Mucosa of descending colon (tissue), 3 donors: ENCODE results near the gene ENPEP. TPM values are rescaled to one million over a fixed set of nuclear protein-coding genes. Genes with fewer than 3 reads are reported as not detected.
"Not testable (repeated sequence)": the region's sequence is repeated elsewhere in the genome, so short reads cannot be mapped to it uniquely, and the experiment has no call there.

Experiments used
- ATAC-seq: fragments of 200-7000 bp; cut with Tn5 transposase; one replicate; pipeline ENCODE4 v1.9.1; 2020; ENCODE audit warnings: mild to moderate bottlenecking, moderate library complexity
- DNase-seq, 3 donors: peaks; one replicate each; pipeline ENCODE4 v3.0.0-alpha.2; 2020
- H3K36me3 ChIP-seq: fragments of 200-600 bp; one replicate; pipeline ENCODE4 v1.8.0; 2021; ENCODE audit warnings: low read depth, mild to moderate bottlenecking
- H3K4me1 ChIP-seq: fragments of 200-600 bp; one replicate; pipeline ENCODE4 v1.8.0; 2021; ENCODE audit warnings: low read depth, mild to moderate bottlenecking
- H3K4me3 ChIP-seq: fragments of 200-600 bp; one replicate; pipeline ENCODE4 v1.8.0; 2021; ENCODE audit warnings: mild to moderate bottlenecking
- H3K9me3 ChIP-seq: fragments of 200-600 bp; one replicate; pipeline ENCODE4 v1.8.0; 2021; ENCODE audit warnings: mild to moderate bottlenecking
- CTCF ChIP-seq: fragments of 200-600 bp; IDR thresholded peaks from one replicate; pipeline ENCODE4 v1.8.0; 2022; ENCODE audit warnings: antibody characterized with exemption, mild to moderate bottlenecking
- intact Hi-C, 2 donors: fragments of 100-400 bp; cut with DNase I in 1 of 2; cut with micrococcal nuclease in 1 of 2; formaldehyde crosslinking; loops; one replicate each; pipeline versions ENCODE4 v1.11.0 to v1.11.1; 2022; cut with DNase I, micrococcal nuclease
- total RNA-seq, 3 donors: library from RNA; stranded (reverse); fragmentation: NEBNext Ultra II Directional in 2 of 3; extraction: Animal tissue kit (Norgen Biotek cat#: 25700) in 2 of 3; gene quantifications; one replicate each; pipeline versions ENCODE4 v1.2.1 to v1.2.4, GENCODE V29; 2021 to 2023
- donor health status: DM: no; HTN: no; CAD: no; lungs with moderate emphysema.
- donor health status: DM: no; HTN: no; CAD: no.
- donor health status: DM: no; HTN: yes; CAD: no.

Gene ENPEP
- total RNA-seq, 3 donors from 2014 or later: 1.2 to 2.1 (median 1.5) TPM

- DNase-seq (no peak), ATAC-seq (no peak)
- no peaks in the 10 kb centered on the region for H3K36me3 ChIP-seq
- H3K4me1 ChIP-seq: no peaks in the 10 kb centered on the region
- TF ChIP-seq CTCF: no peak
- no peak overlapping the region for H3K4me3 ChIP-seq
- intact Hi-C loops: no loop called here
- H3K9me3 ChIP-seq: no peaks in the 10 kb centered on the region
Measured at GRCh38 chr4:110544594-110544993, 68.6 kb downstream of the ENPEP start.

GRCh38 chr4:110550260-110550659 lies 74.3 kb downstream of the ENPEP start:
- H3K9me3 ChIP-seq: no peaks in the 10 kb centered on the region
- H3K36me3 ChIP-seq: no peaks in the 10 kb centered on the region
- intact Hi-C loops: no loop called here
- DNase-seq: no peak
- TF ChIP-seq CTCF: no peak
- no peak for ATAC-seq
- no peaks in the 10 kb centered on the region for H3K4me1 ChIP-seq
- no peak overlapping the region for H3K4me3 ChIP-seq

DNA sequence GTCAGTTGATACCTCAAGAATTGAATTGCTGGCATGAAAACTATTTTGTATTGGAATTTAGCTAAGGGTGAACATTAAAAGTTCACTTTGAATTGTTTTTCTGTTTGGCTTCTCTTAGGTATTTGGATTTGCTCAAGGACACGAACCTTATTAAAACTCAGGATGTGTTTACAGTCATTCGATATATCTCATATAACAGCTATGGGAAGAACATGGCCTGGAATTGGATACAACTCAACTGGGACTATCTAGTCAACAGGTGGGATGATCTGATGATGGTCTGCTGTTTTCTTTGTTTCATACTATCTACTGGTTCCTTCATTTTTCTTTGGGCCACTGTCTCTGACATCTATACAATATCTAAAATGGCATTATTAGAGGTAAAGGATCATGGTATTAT lies 77.2 kb downstream of the ENPEP start:
- TF ChIP-seq CTCF: no peak
- intact Hi-C loops: no loop called here
- ATAC-seq: no peak

GRCh38 chr4:110567214-110567613 lies 91.3 kb downstream of the ENPEP start:
- DNase-seq (no peak), ATAC-seq (no peak)
- H3K4me3 ChIP-seq: no peak overlapping the region
- H3K9me3 ChIP-seq: no peaks in the 10 kb centered on the region
- no peaks in the 10 kb centered on the region for H3K4me1 ChIP-seq
- no peaks in the 10 kb centered on the region for H3K36me3 ChIP-seq
- intact Hi-C loops: no loop called here
- TF ChIP-seq CTCF: no peak

More for the DNA sequence above, 77.2 kb downstream of the ENPEP start:
- Histone ChIP-seq H3K36me3 (no peaks in the 10 kb centered on the region), H3K4me3 (no peak overlapping the region), H3K9me3 (no peaks in the 10 kb centered on the region), H3K4me1 (no peaks in the 10 kb centered on the region)
- no peak for DNase-seq

DNA sequence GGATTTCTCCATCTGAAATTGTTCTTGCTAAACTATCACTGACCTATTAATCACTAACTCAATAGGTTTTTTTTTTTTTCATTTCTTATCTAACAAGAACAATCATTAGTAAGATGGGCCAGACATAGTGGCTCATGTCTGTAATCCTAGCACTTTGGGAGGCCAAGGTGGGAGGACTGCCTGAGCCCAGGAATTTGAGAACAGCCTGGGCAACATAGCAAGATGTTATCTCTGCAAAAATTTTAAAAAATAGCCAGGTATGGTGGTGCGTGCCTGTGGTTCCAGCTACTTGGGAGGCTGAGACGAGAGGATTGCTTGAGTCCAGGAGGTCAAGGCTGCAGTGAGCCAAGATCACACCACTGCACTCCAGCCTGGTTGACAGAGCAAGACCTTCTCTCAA lies 100.7 kb downstream of the ENPEP start:
- DNase-seq: not testable (repeated sequence)

DNA sequence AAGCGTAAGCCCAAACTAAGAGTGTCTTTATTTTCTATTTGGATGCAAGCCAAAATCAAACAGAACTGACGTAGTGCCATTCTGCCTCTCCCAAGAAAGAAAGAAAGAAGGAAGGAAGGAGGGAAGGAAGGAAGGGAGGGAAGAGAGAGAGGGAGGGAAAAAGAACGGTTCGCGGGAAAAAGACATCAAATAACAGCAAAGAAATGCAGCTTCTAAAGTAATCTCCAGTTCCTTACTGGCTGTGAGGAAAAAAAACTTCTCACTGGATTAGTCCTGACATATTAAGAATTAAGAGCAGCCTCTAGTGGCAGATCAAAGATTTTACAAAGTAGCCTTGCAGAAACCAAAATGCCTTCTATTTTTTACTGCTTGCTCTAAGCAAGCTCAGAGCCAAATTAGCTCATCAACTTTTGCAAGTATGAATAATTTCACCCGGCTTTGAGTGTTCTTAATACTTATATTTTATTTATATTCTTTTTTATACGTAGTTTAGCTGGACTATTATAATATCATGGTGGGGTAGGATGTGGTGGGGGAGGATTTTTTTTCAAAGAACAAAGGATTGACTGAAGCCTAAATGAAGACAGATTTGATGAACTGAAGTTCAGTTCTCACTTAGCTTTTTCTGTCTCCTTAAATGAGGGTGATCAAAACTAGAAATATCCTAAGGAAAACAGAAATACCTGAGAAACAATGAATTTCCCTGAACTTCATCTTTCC lies 110.3 kb downstream of the ENPEP start:
- no peak overlapping the region for H3K4me3 ChIP-seq

More for the DNA sequence above, 100.7 kb downstream of the ENPEP start:
- H3K4me1 ChIP-seq, ATAC-seq, H3K4me3 ChIP-seq, intact Hi-C loops, H3K36me3 ChIP-seq, H3K9me3 ChIP-seq: not testable (repeated sequence)

More for the DNA sequence above, 110.3 kb downstream of the ENPEP start:
- H3K4me1 ChIP-seq: no peaks in the 10 kb centered on the region
- no peaks in the 10 kb centered on the region for H3K36me3 ChIP-seq
- DNase-seq: no peak
- H3K9me3 ChIP-seq: no peaks in the 10 kb centered on the region
- no peak for TF ChIP-seq CTCF
- intact Hi-C loops: no loop called here
- ATAC-seq: no peak
